AG04450 (cell line): Measurements from ENCODE around the gene SLC10A4. TPM values are rescaled to one million over a fixed set of nuclear protein-coding genes. Genes with fewer than 3 reads are reported as not detected.

Experiments used
- CTCF ChIA-PET: fragments of 300-600, 350-600 bp; formaldehyde crosslinking; extraction: SDS; loops from one replicate; lab custom pipeline; 2022; ENCODE audit warnings: antibody characterized with exemption, inconsistent platforms; lab: Charles Lee
- POLR2A ChIA-PET: fragments of 350-600 bp; formaldehyde crosslinking; extraction: SDS; loops from one replicate; lab custom pipeline; 2021; ENCODE audit warnings: antibody characterized with exemption, inconsistent platforms; lab: Yijun Ruan, JAX
- DNase-seq: peaks from one replicate; pipeline ENCODE4 v3.0.0-alpha.2; 2011; ENCODE audit warnings: low read depth, low spot score
- H3K27ac ChIP-seq: one replicate; pipeline ENCODE4 v1.5.1; 2012; ENCODE audit warnings: low read depth, low read length, control low read depth
- H3K27me3 ChIP-seq: one replicate; pipeline ENCODE4 v1.6.0; 2012; ENCODE audit warnings: low read length; ENCODE audit not compliant: control insufficient read depth, insufficient read depth
- H3K4me3 ChIP-seq: 2 replicates; pipeline ENCODE4 v1.5.1; 2011; ENCODE audit warnings: mild to moderate bottlenecking, low read depth, low read length, control low read depth
- H3K9me3 ChIP-seq: 2 replicates; pipeline ENCODE4 v1.5.1; 2012; ENCODE audit warnings: low read length; ENCODE audit not compliant: control insufficient read depth, insufficient read depth
- polyA plus RNA-seq: library from polyadenylated mRNA; depleted of rRNA; stranded (reverse); fragments of >200 nt; gene quantifications from 2 replicates; pipeline ENCODE4 v1.2.3, GENCODE V29; 2011
- TF ChIP-seq, protein P1 (sequence below): IDR thresholded peaks from 2 replicates; pipeline ENCODE4 v1.5.1; 2011; ENCODE audit warnings: low read depth, low read length, control low read depth, inconsistent platforms

SLC10A4 gene
- polyA plus RNA-seq, 1 experiment, result not detected

- no peak for DNase-seq
- Histone ChIP-seq H3K27me3 (peaks cover 11% of the 10 kb centered on the region), H3K9me3 (no peaks in the 10 kb centered on the region), H3K27ac (no peak overlapping the region), H3K4me3 (no peak overlapping the region)
- ChIA-PET CTCF (no interaction called here), POLR2A (no interaction called here)
- TF ChIP-seq, protein P1, sequence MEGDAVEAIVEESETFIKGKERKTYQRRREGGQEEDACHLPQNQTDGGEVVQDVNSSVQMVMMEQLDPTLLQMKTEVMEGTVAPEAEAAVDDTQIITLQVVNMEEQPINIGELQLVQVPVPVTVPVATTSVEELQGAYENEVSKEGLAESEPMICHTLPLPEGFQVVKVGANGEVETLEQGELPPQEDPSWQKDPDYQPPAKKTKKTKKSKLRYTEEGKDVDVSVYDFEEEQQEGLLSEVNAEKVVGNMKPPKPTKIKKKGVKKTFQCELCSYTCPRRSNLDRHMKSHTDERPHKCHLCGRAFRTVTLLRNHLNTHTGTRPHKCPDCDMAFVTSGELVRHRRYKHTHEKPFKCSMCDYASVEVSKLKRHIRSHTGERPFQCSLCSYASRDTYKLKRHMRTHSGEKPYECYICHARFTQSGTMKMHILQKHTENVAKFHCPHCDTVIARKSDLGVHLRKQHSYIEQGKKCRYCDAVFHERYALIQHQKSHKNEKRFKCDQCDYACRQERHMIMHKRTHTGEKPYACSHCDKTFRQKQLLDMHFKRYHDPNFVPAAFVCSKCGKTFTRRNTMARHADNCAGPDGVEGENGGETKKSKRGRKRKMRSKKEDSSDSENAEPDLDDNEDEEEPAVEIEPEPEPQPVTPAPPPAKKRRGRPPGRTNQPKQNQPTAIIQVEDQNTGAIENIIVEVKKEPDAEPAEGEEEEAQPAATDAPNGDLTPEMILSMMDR, result no peak
These were observed 10.3 kb upstream of the SLC10A4 start for GRCh38 chr4:48472794-48473193.

DNA sequence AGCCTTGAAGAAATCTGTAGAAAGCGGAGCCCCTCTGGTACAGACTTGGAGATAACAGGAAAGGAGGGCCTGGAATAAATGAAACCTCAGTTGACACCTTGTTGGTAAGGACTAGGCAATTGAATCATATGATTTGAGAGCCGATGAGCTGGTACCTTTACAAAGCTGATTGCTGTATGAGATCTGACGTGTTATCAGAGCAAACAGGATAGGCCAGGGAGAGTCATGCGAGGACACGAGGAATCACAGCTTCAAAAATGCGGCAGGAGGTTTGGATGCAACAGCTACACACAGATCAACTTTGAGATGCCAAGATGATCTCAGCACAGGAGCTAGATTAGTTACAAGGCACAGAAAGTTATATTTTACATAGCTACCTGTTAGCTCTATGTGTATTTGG is 7.4 kb upstream of the SLC10A4 start:
- no peaks in the 10 kb centered on the region for H3K9me3 ChIP-seq
- no peak overlapping the region for H3K4me3 ChIP-seq
- no peak overlapping the region for H3K27ac ChIP-seq
- TF ChIP-seq, protein P1, result no peak
- no peak for DNase-seq
- ChIA-PET CTCF (no interaction called here), POLR2A (no interaction called here)
- H3K27me3 ChIP-seq, result peaks cover 23% of the 10 kb centered on the region

DNA sequence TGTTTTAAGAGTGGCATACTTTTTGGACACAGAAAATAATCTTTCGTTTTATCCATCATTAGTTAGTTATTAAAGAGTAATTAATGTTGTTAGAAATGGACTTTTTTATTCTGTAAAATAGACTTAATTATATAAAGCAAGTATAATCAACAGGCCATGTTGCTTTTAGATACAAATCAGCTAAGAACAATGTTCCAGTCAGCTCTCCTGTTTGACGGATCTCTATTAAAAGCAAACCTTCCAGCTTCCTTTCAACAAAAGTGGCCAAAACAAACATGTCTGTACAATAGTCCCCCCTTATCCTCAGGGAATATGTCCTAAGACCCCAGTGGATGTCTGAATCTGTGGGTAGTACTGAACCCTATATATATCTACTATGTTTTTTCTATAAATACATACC is 4.9 kb upstream of the SLC10A4 start:
- ChIA-PET POLR2A (no interaction called here), CTCF (no interaction called here)
- no peak overlapping the region for H3K4me3 ChIP-seq
- no peaks in the 10 kb centered on the region for H3K9me3 ChIP-seq
- peaks cover 46% of the 10 kb centered on the region for H3K27me3 ChIP-seq
- no peak for DNase-seq
- no peak overlapping the region for H3K27ac ChIP-seq
- TF ChIP-seq, protein P1, result no peak

GRCh38 chr4:48481581-48481980 is 1.6 kb upstream of the SLC10A4 start:
- peaks cover 4% of the 10 kb centered on the region for H3K9me3 ChIP-seq
- POLR2A ChIA-PET, result no interaction called here
- TF ChIP-seq, protein P1, result no peak
- no peak overlapping the region for H3K27ac ChIP-seq
- DNase-seq, result no peak
- CTCF ChIA-PET, result no interaction called here
- peaks cover 71% of the 10 kb centered on the region for H3K27me3 ChIP-seq
- no peak overlapping the region for H3K4me3 ChIP-seq

GRCh38 chr4:48483777-48484493 is 792 bp downstream of the SLC10A4 start:
- Histone ChIP-seq H3K27ac (no peak overlapping the region), H3K4me3 (no peak overlapping the region), H3K27me3 (peaks cover 76% of the 10 kb centered on the region), H3K9me3 (peaks cover 4% of the 10 kb centered on the region)
- ChIA-PET POLR2A (no interaction called here), CTCF (interaction anchor here (0.6 kb wide), 2 partner anchors 18 to 554 kb away, joined by 3 read pairs; no protein-coding TSS in a partner anchor)
- no peak for DNase-seq
- TF ChIP-seq, protein P1, result no peak
